HG02642 (cell line): ENCODE measurements around the gene PTPRD.

Source experiments
- ATAC-seq: cut with Tn5 transposase; IDR thresholded peaks from one replicate; pipeline ENCODE4 v1.9.1; 2021; ENCODE audit warnings: mild to moderate bottlenecking; ENCODE audit not compliant: unreplicated experiment, poor library complexity

PTPRD gene

DNA sequence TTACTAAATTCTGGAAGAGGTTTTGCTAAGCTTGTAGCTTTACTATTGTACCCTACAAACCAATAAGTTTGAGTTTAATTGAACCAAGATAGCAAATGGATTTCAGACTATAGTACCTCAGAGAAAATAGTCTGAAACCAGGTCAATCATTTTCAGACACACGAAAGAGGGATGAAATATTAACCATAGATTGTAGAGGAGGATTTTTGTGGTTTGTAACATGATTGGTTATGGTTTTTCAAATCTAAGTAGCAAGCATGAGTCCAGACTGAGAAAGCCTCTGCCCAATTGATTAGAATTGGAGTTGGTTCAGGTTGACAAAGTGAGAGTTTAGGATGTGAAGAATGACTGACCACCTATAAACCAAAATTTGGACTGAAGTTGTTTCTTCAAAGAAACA, 2250.6 kb downstream of the PTPRD start:
- peak; percentile 42 for ATAC-seq

DNA sequence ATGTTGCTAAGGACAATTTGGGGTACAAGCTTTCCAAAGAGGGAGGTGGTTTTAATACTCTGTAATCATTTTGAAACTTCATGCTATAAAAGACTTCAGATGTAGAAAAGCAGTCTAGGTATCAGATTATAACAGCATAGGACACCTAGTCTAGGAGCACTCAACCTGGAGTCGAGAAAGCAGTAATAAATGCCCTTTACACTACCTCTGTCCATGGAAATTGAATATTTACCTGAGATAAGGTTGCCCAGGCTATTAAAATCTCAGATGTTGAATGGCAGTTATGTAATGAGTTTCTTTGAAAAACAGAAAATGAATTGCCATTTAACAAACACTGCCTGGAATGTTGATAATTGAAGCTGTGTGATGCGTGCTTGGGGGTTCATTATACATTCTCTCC, 2251.4 kb downstream of the PTPRD start:
- no peak for ATAC-seq

DNA sequence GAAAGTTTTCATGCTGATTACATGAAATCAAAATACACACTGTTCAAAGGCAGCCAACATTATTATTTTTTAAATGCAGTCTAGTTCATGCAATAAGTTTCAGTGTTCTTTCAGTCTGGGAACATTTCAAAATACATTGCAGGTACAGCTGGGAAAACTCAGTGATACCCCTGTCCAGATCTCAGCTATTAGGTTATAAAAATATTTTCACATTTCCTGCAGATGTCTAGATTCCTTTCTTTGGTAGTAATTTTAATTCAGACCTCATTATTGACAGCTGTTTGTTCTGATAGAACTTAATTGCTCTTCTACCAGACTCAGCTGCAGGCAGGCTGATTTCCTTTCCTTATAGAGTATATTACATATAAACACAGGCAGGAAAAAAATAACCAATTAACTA, 2256.4 kb downstream of the PTPRD start:
- ATAC-seq: no peak

DNA sequence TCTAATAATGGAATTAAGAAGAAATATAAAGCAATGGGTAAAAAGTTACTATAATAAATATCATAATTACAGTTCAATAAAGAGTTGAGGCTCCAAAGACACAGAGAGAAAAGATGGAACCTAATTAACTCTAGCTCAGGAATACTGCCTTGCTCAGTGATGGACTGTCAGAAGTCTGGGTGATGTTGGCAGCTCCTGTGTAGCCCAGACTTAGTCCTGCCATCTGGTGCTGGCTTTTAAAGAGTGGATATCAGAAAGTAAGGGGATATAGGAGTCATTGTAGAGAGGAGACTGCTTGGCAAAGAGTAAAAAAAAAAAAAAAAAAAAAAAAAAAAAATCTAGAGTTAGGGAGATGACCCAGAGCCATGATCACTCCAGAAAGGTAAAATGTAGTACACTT, 2261.4 kb downstream of the PTPRD start:
- no peak for ATAC-seq

DNA sequence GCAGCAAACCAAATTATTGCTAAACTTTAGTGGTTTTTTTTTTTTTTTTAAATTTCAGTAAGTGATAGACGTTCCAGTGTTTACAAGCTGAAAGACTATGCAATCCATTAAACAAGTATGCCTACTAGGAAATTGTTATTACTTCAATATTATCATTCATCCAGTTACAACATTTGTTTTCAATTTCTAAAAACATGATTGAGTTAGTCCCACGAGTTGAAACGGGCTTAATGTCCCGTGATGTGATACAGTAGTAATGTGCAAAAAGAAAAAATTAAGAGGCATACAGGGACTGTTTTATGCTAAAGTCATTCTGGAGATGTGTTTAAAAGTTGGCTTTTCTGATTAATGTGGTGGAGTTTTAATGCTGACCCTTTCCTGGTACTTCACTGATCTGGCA, 2262.9 kb downstream of the PTPRD start:
- no peak for ATAC-seq

DNA sequence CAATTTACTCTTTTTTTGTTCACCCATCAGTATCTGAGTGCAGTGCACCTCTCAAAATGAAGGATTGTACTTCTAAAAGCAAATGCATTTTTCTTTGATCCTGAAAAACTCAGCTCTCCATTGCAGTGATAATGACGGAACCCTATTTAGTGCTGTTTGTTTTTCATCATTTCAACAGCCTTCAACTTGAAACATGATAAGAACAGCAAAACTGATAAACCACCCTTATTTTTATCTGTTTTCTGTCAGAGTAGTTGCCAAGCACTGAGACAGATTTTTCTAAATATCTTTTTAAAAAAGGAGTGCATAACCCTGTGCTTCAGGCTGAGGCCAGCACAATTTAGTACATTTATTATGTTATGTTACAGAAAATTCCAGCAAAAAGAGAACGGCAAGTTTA, 2263.4 kb downstream of the PTPRD start:
- ATAC-seq: no peak

DNA sequence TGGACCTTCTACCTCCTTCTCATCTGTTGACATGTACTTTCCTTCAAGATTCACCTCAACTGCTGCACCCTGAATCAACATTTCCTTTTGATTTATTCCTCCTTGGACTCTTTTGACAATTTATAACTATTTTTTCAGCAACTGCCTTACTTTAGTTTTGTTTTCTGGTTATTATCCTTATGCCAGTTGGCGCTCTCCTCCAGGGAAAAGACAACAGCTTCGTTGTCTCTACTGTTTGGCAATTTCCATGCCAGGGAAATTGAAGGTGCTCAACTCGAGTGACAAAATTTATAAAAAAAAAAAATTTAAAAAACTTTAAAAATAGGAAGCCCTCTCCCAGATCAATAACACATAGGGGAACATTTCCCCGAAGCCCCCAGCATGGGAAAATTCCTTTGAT, 2264.0 kb downstream of the PTPRD start:
- ATAC-seq: no peak

DNA sequence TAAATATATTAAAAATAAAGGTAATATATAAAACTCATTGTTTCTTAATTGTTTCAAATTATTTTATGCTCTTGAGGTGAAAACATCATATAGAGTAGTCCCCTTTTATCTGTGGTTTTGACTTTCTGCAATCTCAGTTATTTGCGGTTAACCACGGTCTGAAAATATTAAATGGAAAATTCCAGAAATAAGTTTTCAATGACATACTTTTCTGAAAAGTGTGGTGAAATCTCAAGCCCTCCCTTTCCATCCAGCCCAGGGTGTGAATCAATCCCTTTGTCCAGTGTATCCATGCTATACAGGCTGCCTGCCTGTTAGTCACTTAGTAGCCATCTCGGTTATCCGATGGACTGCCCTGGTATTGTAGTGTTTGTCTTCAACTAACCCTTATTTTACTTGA, 2266.5 kb downstream of the PTPRD start:
- no peak for ATAC-seq

DNA sequence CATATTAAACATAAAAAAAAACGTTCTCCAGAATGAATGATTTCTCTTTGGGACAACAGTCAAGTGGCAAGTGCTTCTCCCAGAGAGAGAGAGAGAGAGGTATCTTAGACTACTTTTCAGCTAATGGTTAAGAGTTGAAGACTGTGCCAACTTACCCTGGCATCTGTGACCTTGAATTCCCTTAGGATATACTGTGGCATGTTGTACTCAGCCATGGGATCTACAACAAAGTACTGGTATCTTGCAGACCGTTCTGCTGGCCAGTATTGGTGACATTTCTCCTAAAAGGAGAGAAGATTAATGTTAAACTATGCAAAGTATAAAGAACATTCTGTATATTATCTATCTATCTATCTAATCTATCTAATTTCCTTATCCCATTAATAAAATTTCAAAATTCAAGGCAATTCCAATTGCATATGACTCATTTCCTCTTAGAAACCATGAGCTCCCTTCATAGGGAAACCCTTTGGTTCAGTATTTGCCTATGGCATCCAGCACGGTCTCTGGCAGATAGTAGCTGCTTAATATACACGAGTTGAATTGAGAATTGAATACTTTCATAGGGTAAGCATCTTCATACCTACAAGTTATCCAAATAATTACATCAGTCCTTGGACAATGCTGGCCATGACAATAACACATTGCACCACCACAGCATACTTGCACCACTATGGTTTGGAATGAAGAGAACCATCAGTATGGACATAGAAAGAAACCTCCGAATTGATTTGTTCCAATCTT, 2273.9 kb downstream of the PTPRD start:
- ATAC-seq: no peak

DNA sequence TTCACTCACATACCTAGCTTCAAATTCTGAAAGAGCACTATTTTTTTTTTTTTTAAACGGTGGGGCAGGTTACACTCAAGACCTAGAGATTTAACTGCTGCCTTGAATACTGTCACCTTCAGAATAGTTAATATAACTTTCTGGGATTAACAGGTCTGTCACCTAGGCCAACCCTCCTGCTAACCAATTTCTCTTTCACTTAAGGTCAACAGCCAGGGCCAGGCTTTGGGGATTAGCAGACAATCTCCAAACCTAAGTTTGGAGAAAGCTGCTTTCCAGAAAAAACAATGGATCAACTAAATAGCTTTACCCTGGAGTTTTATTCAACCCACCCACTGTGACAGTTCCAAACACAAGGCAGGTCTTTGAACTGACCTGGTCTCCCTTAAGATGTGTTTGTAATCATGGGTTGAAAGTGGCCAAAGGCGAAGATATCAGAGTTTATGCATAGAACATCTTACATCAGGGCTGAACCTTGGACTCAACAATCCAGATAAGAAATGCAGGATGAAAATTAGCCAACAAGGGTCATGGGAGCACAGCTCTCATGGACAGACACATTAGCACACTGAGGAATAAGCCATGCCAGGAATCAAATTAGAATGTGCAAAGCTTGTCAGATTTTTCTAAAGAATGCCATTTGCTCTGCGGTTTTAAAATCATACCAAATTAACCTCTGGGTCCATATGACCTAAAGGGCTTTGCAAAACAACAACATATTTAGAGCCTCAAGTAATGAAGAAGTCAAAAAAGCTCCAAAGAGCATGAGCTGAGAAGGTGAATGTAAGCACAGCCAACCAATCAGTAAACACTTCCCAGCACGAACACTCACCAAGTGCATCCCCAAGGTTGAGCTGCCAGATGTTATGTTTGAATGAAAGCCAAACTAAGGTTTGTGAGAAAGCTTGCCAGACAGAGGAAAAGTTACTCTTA, 2274.7 kb downstream of the PTPRD start:
- ATAC-seq: no peak

DNA sequence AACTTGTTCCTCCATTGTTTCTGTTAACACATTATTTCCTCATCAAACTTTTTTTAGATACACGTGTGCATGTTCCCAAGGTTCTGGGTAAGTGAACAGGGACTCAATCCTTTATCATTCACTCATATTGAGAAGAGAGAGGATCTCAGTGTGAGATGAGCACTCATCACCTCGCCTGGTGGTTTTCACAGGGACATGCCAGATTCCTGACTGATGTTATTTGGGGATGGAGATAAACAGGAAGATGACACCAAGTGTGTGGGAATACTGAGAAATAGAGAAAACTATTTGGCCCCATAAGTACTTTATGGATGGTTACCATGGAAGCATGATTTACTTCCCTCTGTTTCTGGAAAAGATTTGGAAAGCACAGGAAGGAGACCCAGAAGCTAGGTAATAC, 2279.9 kb downstream of the PTPRD start:
- ATAC-seq: no peak

DNA sequence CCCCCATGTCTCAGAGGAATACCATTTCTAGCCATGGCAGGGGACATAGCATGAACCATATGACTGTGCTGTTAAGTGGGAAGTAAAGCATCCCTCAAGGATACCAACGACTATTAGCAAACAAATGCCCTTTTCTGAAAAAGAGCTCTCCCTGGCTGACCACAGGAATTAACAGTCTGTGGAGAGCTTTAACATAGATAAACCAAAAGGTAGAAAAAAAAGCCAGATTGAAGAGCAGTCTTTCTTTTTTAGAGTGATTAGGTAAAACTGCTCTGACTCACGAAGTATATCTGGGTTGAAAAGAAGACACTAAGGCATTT, 2280.5 kb downstream of the PTPRD start:
- ATAC-seq: no peak

DNA sequence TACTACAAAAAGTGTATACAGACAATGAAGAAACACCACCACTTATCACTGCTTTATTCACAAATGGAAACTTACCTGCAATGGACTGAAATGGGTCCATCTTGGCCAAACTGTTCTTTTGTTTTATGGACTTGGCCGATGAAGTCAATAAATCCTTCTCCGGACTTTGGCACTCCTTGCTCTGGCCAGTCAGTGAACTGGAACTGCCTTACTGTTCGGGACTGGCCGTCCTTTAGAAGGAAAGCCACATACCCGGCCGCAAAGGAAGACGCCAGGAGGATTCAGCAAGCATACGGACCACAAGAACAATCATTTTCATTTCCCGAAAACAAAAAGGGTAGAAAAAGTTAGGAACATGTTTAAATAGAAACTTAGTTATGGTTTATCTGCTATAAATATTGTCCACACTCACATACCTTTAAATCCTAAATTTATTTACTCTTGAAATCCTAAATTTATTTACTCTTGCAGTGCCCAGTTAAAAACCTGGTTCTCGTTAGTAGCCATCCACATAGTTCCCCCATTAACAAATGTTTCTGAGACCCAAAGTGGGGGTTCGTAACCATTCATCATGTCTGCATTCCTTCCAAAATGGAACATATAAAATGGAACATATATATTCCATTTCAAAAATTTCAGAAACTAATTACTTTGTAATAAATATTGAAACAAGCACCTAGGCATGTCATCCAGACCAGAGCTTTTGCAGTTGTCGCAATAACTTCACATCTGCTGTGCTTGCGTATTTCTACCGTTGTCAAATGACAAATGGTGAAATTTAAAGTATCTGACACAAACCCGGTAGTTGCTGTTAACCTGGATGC, 2281.1 kb downstream of the PTPRD start:
- ATAC-seq: no peak

DNA sequence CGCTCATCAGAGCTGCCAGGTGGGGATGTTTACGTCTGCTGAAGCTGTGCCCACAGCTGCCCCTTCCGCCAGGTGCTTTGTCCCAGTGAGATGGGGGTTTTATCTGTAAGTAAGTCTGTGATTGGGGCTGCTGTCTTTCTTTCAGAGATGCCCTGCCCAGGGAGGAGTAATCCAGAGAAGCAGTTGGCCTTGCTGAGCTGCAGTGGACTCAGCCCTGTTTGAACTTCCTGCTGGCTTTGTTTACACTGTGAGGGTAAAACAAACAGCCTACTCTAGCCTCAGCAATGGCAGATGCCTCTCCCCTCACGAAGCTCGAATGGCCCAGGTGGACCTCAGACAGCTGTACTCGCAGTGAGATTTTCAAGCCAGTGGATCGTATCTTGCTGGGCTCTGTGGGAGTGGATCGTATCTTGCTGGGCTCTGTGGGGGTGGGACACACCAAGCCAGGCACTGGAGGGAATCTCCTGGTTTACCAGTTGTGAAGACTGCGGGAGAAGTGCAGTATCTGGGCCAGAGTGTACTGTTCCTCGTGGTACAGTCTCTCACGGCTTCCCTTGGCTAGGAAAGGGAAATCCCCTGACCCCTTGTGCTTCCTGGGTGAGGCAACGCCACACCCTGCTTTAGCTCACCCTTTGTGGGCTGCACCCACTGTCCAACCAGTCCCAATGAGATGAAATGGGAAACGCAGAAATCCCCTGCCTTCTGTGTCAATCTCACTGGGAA, 2283.1 kb downstream of the PTPRD start:
- no peak for ATAC-seq

DNA sequence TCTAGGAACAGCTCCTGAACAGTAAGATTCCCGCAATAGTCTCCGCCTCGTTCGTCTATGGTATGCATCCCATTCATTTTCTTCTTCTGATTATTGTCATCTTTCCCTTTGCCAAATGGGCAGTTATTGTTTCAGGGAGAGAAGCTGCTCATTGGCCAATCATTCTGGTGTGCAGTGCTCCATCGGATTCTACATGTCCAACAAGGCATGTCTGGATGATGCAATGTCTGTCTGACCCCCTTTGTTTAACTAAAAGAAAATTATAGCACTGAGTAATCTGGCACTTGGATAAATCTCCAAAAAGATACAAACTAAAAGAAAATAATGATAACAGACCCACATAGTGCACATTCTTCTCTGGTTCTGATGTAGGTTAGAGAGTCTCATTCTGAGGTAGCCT, 2297.6 kb downstream of the PTPRD start:
- no peak for ATAC-seq

DNA sequence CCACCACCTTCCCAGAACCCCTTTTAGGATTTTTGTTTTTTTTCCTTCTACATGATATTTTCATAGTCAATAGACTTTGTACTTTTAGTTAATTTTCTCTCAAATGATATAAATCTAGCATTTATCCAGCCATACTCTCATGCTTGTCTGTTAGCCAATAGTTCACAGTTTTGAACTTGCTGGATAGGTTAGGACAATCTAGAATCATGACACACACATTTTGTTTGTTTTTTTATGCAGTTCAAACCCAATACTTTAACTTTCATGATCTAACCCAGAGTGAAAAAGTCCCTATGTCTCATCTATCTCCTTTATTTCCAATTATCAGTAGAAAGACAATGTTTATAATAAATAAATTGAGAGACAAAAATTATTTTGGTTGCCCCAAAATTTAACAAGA, 2303.5 kb downstream of the PTPRD start:
- no peak for ATAC-seq

DNA sequence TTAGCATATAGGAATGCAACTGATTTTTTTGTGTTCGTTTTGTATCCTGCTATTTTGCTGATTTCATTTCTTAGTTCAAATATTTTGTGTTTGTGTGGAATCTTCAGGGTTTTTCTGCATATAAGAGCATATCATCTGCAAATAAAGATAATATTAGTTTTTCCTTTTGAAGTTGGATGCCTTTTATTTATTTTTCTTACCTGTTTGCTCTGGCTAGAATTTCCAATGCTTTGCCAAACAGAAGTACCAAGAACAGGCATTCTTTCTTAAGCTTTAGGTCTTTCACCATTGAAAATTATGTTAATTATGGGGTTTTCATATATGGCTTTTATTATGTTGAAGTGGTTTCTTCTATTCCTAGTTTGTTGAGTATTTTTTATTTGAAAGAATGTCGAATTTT, 2308.1 kb downstream of the PTPRD start:
- no peak for ATAC-seq

DNA sequence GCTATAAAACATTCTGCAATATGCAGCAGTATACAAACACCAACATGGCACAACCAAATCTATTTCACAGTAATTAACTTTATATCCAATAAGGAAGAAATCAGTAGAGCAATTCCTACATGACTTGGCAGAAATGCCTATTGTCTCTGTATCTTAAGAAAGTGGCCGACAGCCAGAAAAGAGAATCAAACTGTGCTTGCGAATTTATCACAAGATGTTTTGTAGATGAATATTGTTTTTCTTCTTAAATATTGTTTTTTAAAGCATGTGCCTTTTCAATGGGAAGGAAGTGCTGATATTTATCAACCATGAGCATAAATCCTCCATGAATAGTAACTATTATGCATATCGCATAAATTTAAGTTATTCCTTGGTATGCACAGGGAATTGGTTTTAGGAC, 2311.5 kb downstream of the PTPRD start:
- no peak for ATAC-seq

DNA sequence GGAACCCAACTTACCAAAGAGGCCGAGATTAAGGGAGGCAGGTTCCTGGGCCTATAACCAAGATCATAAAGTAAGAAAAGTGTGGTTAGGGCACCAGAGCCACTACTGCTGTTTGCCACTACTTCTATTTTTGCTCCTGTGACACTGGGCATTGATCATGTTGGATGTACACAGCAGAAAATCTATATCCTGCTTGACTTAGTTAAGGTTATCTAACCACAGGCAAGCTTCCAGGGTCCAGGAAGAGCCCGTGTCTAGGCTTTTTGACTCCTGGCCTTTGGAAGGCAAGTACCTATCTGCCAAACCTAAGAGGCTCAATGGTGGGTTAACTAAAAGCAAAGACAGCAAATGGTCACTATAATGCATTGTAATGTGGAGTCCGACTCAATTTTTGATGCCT, 2315.8 kb downstream of the PTPRD start:
- ATAC-seq: no peak

DNA sequence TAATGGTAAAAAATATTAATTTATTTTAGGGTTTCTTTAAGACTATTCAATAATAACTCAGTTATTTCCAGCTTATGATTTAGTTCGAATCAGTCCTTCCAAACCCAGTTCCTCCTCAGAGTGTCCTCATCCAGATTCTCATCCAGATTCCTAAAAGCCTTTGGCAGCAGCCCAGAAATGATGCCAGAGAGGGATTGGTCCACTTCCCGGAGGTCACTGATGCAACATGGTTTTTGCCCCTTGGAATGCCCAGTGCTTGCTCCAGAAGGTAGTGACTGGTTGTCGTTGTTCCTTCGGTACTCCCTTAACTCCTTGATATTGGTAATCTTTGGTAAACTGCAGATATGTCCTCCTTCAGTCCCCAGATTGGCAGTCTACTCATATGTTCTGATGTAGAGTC, 2320.1 kb downstream of the PTPRD start:
- no peak for ATAC-seq
